ENCODE measurements around the gene PAGR1.

PAGR1 gene

GRCh38 chr16:29813644-29814562, 2.0 kb upstream of the PAGR1 start:
- H2AFZ ChIP-seq (ENCODE audit: low read depth), result no peak overlapping the region
- H3K4me2 ChIP-seq, result no peak overlapping the region
- no peak overlapping the region for H3K9ac ChIP-seq

DNA sequence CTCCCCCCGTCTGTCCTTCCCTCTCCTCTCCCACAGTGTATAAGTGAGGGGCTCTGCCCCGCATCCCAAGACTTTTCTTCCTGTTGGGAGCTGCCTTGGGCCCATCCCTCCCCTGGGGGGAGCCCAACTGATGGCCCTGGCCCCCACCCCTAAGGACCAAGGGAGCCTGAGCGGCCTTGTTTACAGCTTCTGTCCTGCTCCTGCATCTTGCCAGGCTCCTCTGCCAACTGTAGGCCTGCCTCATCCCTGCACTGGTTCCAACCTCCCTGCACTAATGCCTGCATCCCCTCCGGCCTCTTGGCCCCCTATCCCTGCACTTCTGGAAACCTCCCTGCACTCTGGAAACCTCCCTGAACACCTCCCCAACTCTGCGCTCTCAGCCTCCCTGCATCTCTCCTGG, 1.4 kb upstream of the PAGR1 start:
- peak overlapping the region; percentile 77; the same call in 1 of the 2 replicates for H3K4me2 ChIP-seq
- TF ChIP-seq CTCF (conservative IDR thresholded peaks at IDR 0.05; ENCODE audit: low read depth, low read length), result no peak
- peaks cover 60% of the 10 kb centered on the region for H3K4me1 ChIP-seq (ENCODE audit: low read depth, poor library complexity, severe bottlenecking)
- H3K79me2 ChIP-seq (ENCODE audit: insufficient read depth, low read depth), result peaks cover 33% of the 10 kb centered on the region
- no peaks in the 10 kb centered on the region for H3K36me3 ChIP-seq (ENCODE audit: insufficient read depth)
- H2AFZ ChIP-seq (ENCODE audit: low read depth), result no peak overlapping the region
- H4K20me1 ChIP-seq (ENCODE audit: insufficient read depth), result no peaks in the 10 kb centered on the region
- no peak overlapping the region for H3K27ac ChIP-seq
- H3K9ac ChIP-seq, result no peak overlapping the region; the same call in 1 of the 2 replicates
- no peaks in the 10 kb centered on the region for H3K27me3 ChIP-seq (ENCODE audit: insufficient read depth, low read depth)
- no peak overlapping the region for H3K4me3 ChIP-seq (IDR thresholded peaks at IDR 0.05; ENCODE audit: insufficient read depth, low read depth, low read length)

More at GRCh38 chr16:29813644-29814562, 2.0 kb upstream of the PAGR1 start:
- Histone ChIP-seq H3K27me3 (ENCODE audit: insufficient read depth, low read depth) (no peaks in the 10 kb centered on the region), H3K4me3 (IDR thresholded peaks at IDR 0.05; ENCODE audit: insufficient read depth, low read depth, low read length) (no peak overlapping the region), H3K36me3 (ENCODE audit: insufficient read depth) (peaks cover 2% of the 10 kb centered on the region; the same call in 1 of the 2 replicates), H3K4me1 (ENCODE audit: low read depth, poor library complexity, severe bottlenecking) (peaks cover 60% of the 10 kb centered on the region), H4K20me1 (ENCODE audit: insufficient read depth) (no peaks in the 10 kb centered on the region), H3K79me2 (ENCODE audit: insufficient read depth, low read depth) (peaks cover 35% of the 10 kb centered on the region), H3K27ac (no peak overlapping the region)
- TF ChIP-seq CTCF (conservative IDR thresholded peaks at IDR 0.05; ENCODE audit: low read depth, low read length), result no peak

GRCh38 chr16:29815032-29815721, 775 bp upstream of the PAGR1 start:
- peak overlapping the region; percentile 62; the same call in 1 of the 2 replicates for H2AFZ ChIP-seq (ENCODE audit: low read depth)
- H3K27me3 ChIP-seq (ENCODE audit: insufficient read depth, low read depth), result no peaks in the 10 kb centered on the region
- no peak overlapping the region for H3K4me3 ChIP-seq (IDR thresholded peaks at IDR 0.05; ENCODE audit: insufficient read depth, low read depth, low read length)
- peaks cover 27% of the 10 kb centered on the region for H3K79me2 ChIP-seq (ENCODE audit: insufficient read depth, low read depth)
- H3K4me2 ChIP-seq, result peak overlapping the region; percentile 77
- no peaks in the 10 kb centered on the region for H3K36me3 ChIP-seq (ENCODE audit: insufficient read depth)
- peak overlapping the region; percentile 63; the same call in 1 of the 2 replicates for H3K9ac ChIP-seq
- H3K4me1 ChIP-seq (ENCODE audit: low read depth, poor library complexity, severe bottlenecking), result peaks cover 60% of the 10 kb centered on the region
- peak overlapping the region; percentile 58; the same call in 1 of the 2 replicates for H3K27ac ChIP-seq
- no peaks in the 10 kb centered on the region for H4K20me1 ChIP-seq (ENCODE audit: insufficient read depth)
- no peak for TF ChIP-seq CTCF (conservative IDR thresholded peaks at IDR 0.05; ENCODE audit: low read depth, low read length)

DNA sequence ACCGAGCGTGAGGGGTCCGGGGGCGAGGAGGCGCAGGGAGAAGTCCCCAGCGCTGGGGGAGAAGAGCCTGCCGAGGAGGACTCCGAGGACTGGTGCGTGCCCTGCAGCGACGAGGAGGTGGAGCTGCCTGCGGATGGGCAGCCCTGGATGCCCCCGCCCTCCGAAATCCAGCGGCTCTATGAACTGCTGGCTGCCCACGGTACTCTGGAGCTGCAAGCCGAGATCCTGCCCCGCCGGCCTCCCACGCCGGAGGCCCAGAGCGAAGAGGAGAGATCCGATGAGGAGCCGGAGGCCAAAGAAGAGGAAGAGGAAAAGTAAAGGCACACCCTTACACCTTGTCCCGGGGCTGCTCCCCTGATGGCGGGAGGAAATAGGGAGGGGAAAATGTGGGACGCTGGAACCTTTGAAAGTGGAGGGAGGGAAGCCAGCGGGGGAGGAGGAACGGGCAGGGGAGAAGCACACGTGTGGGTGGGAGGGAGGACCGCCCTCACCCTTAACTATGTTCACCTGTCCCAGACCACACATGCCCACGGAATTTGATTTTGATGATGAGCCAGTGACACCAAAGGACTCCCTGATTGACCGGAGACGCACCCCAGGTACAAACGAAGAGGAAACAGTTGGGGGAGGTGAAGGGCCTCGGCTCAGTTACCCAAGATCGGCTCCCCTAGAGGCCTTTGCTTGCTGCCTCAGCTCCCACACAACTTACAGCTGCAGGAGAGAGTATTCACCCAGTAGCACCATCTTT, 916 bp downstream of the PAGR1 start:
- Histone ChIP-seq H3K9ac (peak overlapping the region; percentile 63), H3K79me2 (ENCODE audit: insufficient read depth, low read depth) (peaks cover 24% of the 10 kb centered on the region), H3K4me3 (IDR thresholded peaks at IDR 0.05; ENCODE audit: insufficient read depth, low read depth, low read length) (peak overlapping the region; percentile 17), H3K4me2 (peak overlapping the region; percentile 77), H3K36me3 (ENCODE audit: insufficient read depth) (no peaks in the 10 kb centered on the region), H4K20me1 (ENCODE audit: insufficient read depth) (no peaks in the 10 kb centered on the region), H2AFZ (ENCODE audit: low read depth) (peak overlapping the region; percentile 62), H3K27me3 (ENCODE audit: insufficient read depth, low read depth) (no peaks in the 10 kb centered on the region), H3K4me1 (ENCODE audit: low read depth, poor library complexity, severe bottlenecking) (peaks cover 67% of the 10 kb centered on the region), H3K27ac (peak overlapping the region; percentile 58)
- no peak for TF ChIP-seq CTCF (conservative IDR thresholded peaks at IDR 0.05; ENCODE audit: low read depth, low read length)
